ENCODE results near the gene LZTR1.
"Not testable (repeated sequence)": the region's sequence is repeated elsewhere in the genome, so short reads cannot be mapped to it uniquely, and the experiment has no call there.

Gene LZTR1

GRCh38 chr22:20996031-20996410, 13.9 kb downstream of the LZTR1 start:
- H2AFZ ChIP-seq (ENCODE audit: low read depth, low read length) = no peak overlapping the region
- no peak overlapping the region for H3K4me3 ChIP-seq (ENCODE audit: low read length)
- H3K36me3 ChIP-seq (ENCODE audit: insufficient read depth, low read length) = peaks cover 53% of the 10 kb centered on the region
- peaks cover 11% of the 10 kb centered on the region for H3K4me1 ChIP-seq (ENCODE audit: insufficient read depth, low read length)
- no peaks in the 10 kb centered on the region for H3K27me3 ChIP-seq (ENCODE audit: insufficient read depth, low read length)
- H3K9me3 ChIP-seq (ENCODE audit: low read length) = no peaks in the 10 kb centered on the region

GRCh38 chr22:20996598-20997535, 14.8 kb downstream of the LZTR1 start:
- H3K9me3 ChIP-seq (ENCODE audit: low read length) = no peaks in the 10 kb centered on the region
- peaks cover 12% of the 10 kb centered on the region for H3K4me1 ChIP-seq (ENCODE audit: insufficient read depth, low read length)
- peaks cover 51% of the 10 kb centered on the region for H3K36me3 ChIP-seq (ENCODE audit: insufficient read depth, low read length)

GRCh38 chr22:20997536-20998257, 15.6 kb downstream of the LZTR1 start:
- peaks cover 13% of the 10 kb centered on the region for H3K4me1 ChIP-seq (ENCODE audit: insufficient read depth, low read length)
- H3K27me3 ChIP-seq (ENCODE audit: insufficient read depth, low read length) = no peaks in the 10 kb centered on the region
- peaks cover 43% of the 10 kb centered on the region for H3K36me3 ChIP-seq (ENCODE audit: insufficient read depth, low read length)
- no peak overlapping the region for H3K4me3 ChIP-seq (ENCODE audit: low read length)
- no peaks in the 10 kb centered on the region for H3K9me3 ChIP-seq (ENCODE audit: low read length)
- no peak overlapping the region for H2AFZ ChIP-seq (ENCODE audit: low read depth, low read length)

More at GRCh38 chr22:20996598-20997535, 14.8 kb downstream of the LZTR1 start:
- Histone ChIP-seq H2AFZ (ENCODE audit: low read depth, low read length) (no peak overlapping the region), H3K27me3 (ENCODE audit: insufficient read depth, low read length) (no peaks in the 10 kb centered on the region), H3K4me3 (ENCODE audit: low read length) (no peak overlapping the region)

GRCh38 chr22:20998411-20999336, 16.6 kb downstream of the LZTR1 start:
- H2AFZ ChIP-seq (ENCODE audit: low read depth, low read length) = no peak overlapping the region
- H3K4me1 ChIP-seq (ENCODE audit: insufficient read depth, low read length) = peaks cover 19% of the 10 kb centered on the region
- H3K36me3 ChIP-seq (ENCODE audit: insufficient read depth, low read length) = peaks cover 38% of the 10 kb centered on the region
- H3K27me3 ChIP-seq (ENCODE audit: insufficient read depth, low read length) = no peaks in the 10 kb centered on the region
- no peaks in the 10 kb centered on the region for H3K9me3 ChIP-seq (ENCODE audit: low read length)
- no peak overlapping the region for H3K4me3 ChIP-seq (ENCODE audit: low read length)

GRCh38 chr22:20999350-21000206, 17.5 kb downstream of the LZTR1 start:
- H3K36me3 ChIP-seq (ENCODE audit: insufficient read depth, low read length) = peaks cover 35% of the 10 kb centered on the region

GRCh38 chr22:21000207-21000986, 18.3 kb downstream of the LZTR1 start:
- Histone ChIP-seq H3K36me3 (ENCODE audit: insufficient read depth, low read length) (peaks cover 32% of the 10 kb centered on the region), H2AFZ (ENCODE audit: low read depth, low read length) (no peak overlapping the region), H3K27me3 (ENCODE audit: insufficient read depth, low read length) (no peaks in the 10 kb centered on the region), H3K4me3 (ENCODE audit: low read length) (peak overlapping the region; percentile 60), H3K4me1 (ENCODE audit: insufficient read depth, low read length) (peaks cover 19% of the 10 kb centered on the region), H3K9me3 (ENCODE audit: low read length) (no peaks in the 10 kb centered on the region)

More at GRCh38 chr22:20999350-21000206, 17.5 kb downstream of the LZTR1 start:
- Histone ChIP-seq H3K4me1 (ENCODE audit: insufficient read depth, low read length) (peaks cover 19% of the 10 kb centered on the region), H3K9me3 (ENCODE audit: low read length) (no peaks in the 10 kb centered on the region), H3K27me3 (ENCODE audit: insufficient read depth, low read length) (no peaks in the 10 kb centered on the region), H3K4me3 (ENCODE audit: low read length) (no peak overlapping the region), H2AFZ (ENCODE audit: low read depth, low read length) (no peak overlapping the region)

- H3K4me1 ChIP-seq (ENCODE audit: insufficient read depth, low read length) = peaks cover 19% of the 10 kb centered on the region
- no peaks in the 10 kb centered on the region for H3K27me3 ChIP-seq (ENCODE audit: insufficient read depth, low read length)
- H3K4me3 ChIP-seq (ENCODE audit: low read length) = peak overlapping the region; percentile 60
- H3K9me3 ChIP-seq (ENCODE audit: low read length) = no peaks in the 10 kb centered on the region
- H3K36me3 ChIP-seq (ENCODE audit: insufficient read depth, low read length) = peaks cover 30% of the 10 kb centered on the region
- peak overlapping the region; percentile 61 for H2AFZ ChIP-seq (ENCODE audit: low read depth, low read length)
Observed at GRCh38 chr22:21000987-21001600, 19.0 kb downstream of the LZTR1 start.

- H3K27me3 ChIP-seq (ENCODE audit: insufficient read depth, low read length) = no peaks in the 10 kb centered on the region
- H3K9me3 ChIP-seq (ENCODE audit: low read length) = no peaks in the 10 kb centered on the region
- peak within 1 kb of the TSS; percentile 61 for H2AFZ ChIP-seq (ENCODE audit: low read depth, low read length)
- H3K4me3 ChIP-seq (ENCODE audit: low read length) = peak within 1 kb of the TSS; percentile 60
- peaks cover 19% of the 10 kb centered on the region for H3K4me1 ChIP-seq (ENCODE audit: insufficient read depth, low read length)
- H3K36me3 ChIP-seq (ENCODE audit: insufficient read depth, low read length) = peaks cover 29% of the 10 kb centered on the region
Observed at GRCh38 chr22:21001601-21002325, 19.7 kb downstream of the LZTR1 start, which contains the start of gene THAP7. THAP7 (minus strand) TSS chr22:21002118; CDS start chr22:21001911, 207 bp downstream.

- Histone ChIP-seq H3K9me3 (ENCODE audit: low read length) (no peaks in the 10 kb centered on the region), H3K4me3 (ENCODE audit: low read length) (no peak overlapping the region), H3K27me3 (ENCODE audit: insufficient read depth, low read length) (no peaks in the 10 kb centered on the region), H3K4me1 (ENCODE audit: insufficient read depth, low read length) (peaks cover 19% of the 10 kb centered on the region), H3K36me3 (ENCODE audit: insufficient read depth, low read length) (peaks cover 23% of the 10 kb centered on the region), H2AFZ (ENCODE audit: low read depth, low read length) (no peak overlapping the region)
Observed at GRCh38 chr22:21003782-21004181, 21.7 kb downstream of the LZTR1 start.

- H3K9me3 ChIP-seq (ENCODE audit: low read length); H3K36me3 ChIP-seq (ENCODE audit: insufficient read depth, low read length); H3K27me3 ChIP-seq (ENCODE audit: insufficient read depth, low read length); H3K4me3 ChIP-seq (ENCODE audit: low read length); H2AFZ ChIP-seq (ENCODE audit: low read depth, low read length): not testable (repeated sequence)
- H3K4me1 ChIP-seq (ENCODE audit: insufficient read depth, low read length) = peaks cover 11% of the 10 kb centered on the region
Observed at GRCh38 chr22:21009208-21009607, 27.1 kb downstream of the LZTR1 start.
